Progenitor cell of endocrine pancreas (in vitro differentiated cells): Measurements from ENCODE around the gene PMPCA. TPM values are rescaled to one million over a fixed set of nuclear protein-coding genes. Genes with fewer than 3 reads are reported as not detected.

Experiments
- DNase-seq: peaks from one replicate; pipeline ENCODE4 v3.0.0; 2021; ENCODE audit warnings: low spot score; ENCODE audit not compliant: unreplicated experiment
- H3K27ac Mint-ChIP-seq: 2 replicates; pipeline ENCODE4 v1.8.0; 2021; ENCODE audit warnings: mild to moderate bottlenecking, moderate library complexity, mixed read lengths
- H3K27me3 Mint-ChIP-seq: 2 replicates; pipeline ENCODE4 v1.8.0; 2021; ENCODE audit warnings: mixed read lengths
- H3K36me3 Mint-ChIP-seq: 2 replicates; pipeline ENCODE4 v1.8.0; 2022; ENCODE audit warnings: mixed read lengths; ENCODE audit not compliant: insufficient read depth
- H3K4me1 Mint-ChIP-seq: 2 replicates; pipeline ENCODE4 v1.8.0; 2021; ENCODE audit warnings: low read depth, mixed read lengths
- H3K4me3 Mint-ChIP-seq: 2 replicates; pipeline ENCODE4 v1.8.0; 2021; ENCODE audit warnings: low read depth, mild to moderate bottlenecking, moderate library complexity, mixed read lengths
- H3K9me3 Mint-ChIP-seq: 2 replicates; pipeline ENCODE4 v1.8.0; 2021; ENCODE audit warnings: low read depth, mixed read lengths
- total RNA-seq: library from RNA; stranded (reverse); gene quantifications from 2 replicates; pipeline ENCODE4 v1.2.1, GENCODE V29; 2021
- TF ChIP-seq, protein P1 (sequence below): fragments of 200-600 bp; sonication (generic); IDR thresholded peaks from one replicate; pipeline ENCODE4 v1.5.0; 2021; ENCODE audit warnings: antibody characterized with exemption, mild to moderate bottlenecking; ENCODE audit not compliant: unreplicated experiment

Gene PMPCA
- total RNA-seq, 1 donor from 2014 or later, result 68.3 TPM

DNA sequence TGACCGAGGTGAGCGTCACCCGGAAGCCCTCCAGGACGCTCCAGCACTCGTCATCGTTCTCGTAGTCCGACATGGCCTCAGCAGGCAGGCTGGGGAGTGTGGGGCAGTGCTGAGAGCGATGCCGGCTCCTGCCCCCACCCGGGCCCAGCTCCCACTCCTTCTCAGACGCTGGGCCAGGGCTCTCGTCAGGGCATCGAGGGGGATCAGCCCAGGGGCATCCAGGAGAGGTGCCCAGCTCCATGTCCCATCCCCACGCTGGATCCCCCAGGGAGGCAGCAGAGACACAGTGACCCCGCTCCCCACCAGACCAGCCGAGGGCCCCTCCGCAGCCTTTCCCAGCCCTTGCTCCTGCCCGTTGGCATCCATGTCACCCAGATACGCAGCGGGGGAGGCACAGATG, 38.5 kb upstream of the PMPCA start:
- no peaks in the 10 kb centered on the region for H3K9me3 Mint-ChIP-seq
- H3K27ac Mint-ChIP-seq, result no peak overlapping the region
- no peaks in the 10 kb centered on the region for H3K27me3 Mint-ChIP-seq
- no peaks in the 10 kb centered on the region for H3K36me3 Mint-ChIP-seq
- H3K4me1 Mint-ChIP-seq, result peaks cover 2% of the 10 kb centered on the region
- TF ChIP-seq, protein P1, sequence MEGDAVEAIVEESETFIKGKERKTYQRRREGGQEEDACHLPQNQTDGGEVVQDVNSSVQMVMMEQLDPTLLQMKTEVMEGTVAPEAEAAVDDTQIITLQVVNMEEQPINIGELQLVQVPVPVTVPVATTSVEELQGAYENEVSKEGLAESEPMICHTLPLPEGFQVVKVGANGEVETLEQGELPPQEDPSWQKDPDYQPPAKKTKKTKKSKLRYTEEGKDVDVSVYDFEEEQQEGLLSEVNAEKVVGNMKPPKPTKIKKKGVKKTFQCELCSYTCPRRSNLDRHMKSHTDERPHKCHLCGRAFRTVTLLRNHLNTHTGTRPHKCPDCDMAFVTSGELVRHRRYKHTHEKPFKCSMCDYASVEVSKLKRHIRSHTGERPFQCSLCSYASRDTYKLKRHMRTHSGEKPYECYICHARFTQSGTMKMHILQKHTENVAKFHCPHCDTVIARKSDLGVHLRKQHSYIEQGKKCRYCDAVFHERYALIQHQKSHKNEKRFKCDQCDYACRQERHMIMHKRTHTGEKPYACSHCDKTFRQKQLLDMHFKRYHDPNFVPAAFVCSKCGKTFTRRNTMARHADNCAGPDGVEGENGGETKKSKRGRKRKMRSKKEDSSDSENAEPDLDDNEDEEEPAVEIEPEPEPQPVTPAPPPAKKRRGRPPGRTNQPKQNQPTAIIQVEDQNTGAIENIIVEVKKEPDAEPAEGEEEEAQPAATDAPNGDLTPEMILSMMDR, result no peak
- DNase-seq, result no peak
- H3K4me3 Mint-ChIP-seq, result no peak overlapping the region

DNA sequence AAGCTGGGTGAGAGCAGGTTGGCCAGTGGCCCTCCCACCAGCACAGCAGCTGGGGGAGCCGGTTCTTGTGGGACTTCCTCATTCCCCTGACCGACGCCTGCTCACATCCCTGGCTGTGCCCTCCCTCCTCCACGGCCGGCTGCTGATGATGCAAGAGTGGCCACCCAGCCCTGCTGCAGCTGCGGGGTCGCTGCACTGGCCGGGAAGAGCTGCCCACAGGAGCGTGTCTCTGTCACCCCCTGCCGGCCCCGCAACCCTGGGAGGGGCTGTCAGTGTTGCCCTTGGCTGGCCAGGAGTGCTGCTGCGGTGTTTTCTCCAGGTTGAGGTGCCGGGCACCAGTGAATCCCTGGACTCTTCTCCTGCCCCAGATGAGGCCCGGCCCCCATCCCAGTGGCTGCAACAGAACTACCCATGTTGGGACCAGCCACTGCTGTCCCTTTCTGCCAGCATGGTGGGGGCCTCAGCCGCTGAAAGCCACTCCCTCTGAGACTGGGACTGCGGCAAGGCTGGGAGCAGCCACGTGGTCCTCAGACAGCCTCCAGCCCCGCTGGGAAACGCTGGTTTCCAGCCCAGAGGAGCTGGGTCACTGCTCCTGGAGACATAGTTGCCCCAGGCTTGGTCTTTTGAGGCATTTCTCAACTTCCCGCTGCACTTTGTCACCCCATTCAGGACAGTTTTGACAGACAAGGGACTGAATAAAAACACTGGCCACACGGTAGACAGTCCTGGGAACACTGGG, 37.7 kb upstream of the PMPCA start:
- no peaks in the 10 kb centered on the region for H3K36me3 Mint-ChIP-seq
- no peak overlapping the region for H3K4me3 Mint-ChIP-seq
- no peaks in the 10 kb centered on the region for H3K27me3 Mint-ChIP-seq
- no peak for DNase-seq
- H3K27ac Mint-ChIP-seq, result no peak overlapping the region
- TF ChIP-seq, protein P1, result peak; percentile 16
- peaks cover 2% of the 10 kb centered on the region for H3K4me1 Mint-ChIP-seq
- no peaks in the 10 kb centered on the region for H3K9me3 Mint-ChIP-seq

DNA sequence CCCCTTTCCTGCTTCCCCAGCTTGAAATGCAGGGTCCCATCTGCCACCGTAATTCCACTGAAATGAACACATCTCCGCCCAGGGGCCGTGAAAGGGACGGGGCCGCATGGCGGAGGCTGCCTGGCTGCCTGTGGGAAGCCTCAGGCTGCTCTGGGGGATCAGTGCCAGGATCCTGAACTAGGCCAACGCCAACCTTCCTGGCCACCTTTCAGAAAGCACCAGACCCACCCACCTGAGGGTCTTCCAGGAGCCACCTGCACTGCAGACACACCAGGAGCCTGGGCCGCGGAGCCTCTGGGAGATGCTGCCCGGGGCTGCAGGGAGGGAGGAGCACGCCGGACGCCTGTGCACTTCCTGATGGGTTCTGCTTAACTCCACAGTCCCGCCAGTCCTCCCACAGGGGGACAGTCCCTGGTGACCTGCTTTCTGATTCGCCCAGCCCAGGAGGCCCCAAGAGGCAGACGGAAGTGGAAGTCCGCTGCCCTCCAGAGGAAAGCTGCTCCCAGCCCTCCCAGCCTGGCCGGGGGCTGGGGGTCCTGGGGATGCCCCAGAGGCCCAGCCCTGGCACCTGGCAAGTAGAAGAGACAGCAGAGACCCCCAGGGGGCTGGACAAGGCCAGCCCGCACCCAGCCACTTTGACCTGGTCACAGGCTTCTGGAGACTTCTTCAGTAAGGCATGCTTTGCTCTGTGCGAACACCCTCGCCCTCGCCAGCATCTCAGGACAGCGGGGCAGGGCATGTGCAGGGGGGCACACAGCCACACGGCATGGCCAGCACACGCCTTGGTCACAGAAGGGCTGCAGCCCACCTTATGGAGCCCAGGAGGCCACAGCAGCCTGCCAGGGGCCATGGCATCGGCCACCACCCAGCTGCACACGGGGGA, 36.9 kb upstream of the PMPCA start, which contains the start of gene CARD9:
Gene CARD9 (minus strand): TSS at position 370 of the 883 bp plus-strand sequence. CDS start 1,591 bp downstream, outside the sequence.
- Mint-ChIP-seq H3K27ac (no peak within 1 kb of the TSS), H3K36me3 (no peaks in the 10 kb centered on the region), H3K27me3 (no peaks in the 10 kb centered on the region), H3K4me1 (peaks cover 2% of the 10 kb centered on the region), H3K4me3 (no peak within 1 kb of the TSS), H3K9me3 (no peaks in the 10 kb centered on the region)
- TF ChIP-seq, protein P1, result no peak
- no peak for DNase-seq

DNA sequence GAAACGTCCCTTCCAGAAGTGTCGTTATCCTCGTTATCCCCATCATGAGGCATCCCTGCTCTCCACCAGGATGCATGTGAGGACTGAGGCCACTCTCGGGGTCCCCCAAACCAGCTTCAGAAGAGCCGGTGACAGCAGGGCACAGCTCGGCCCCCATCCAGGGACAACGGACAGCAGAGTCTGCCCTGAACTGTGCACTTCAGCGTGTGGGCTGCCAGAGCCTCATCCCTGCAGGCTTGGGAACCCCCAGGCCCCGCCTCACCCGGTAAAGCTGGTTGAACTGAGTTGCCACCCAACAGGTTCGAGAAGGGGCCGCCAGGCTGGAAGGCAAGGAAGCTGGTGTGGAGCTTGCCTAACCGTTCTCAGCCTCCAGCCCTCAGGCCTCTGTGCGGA, 36.3 kb upstream of the PMPCA start:
- no peak overlapping the region for H3K4me3 Mint-ChIP-seq
- H3K27me3 Mint-ChIP-seq, result no peaks in the 10 kb centered on the region
- H3K36me3 Mint-ChIP-seq, result no peaks in the 10 kb centered on the region
- DNase-seq, result no peak
- no peak overlapping the region for H3K27ac Mint-ChIP-seq
- TF ChIP-seq, protein P1, result no peak
- no peaks in the 10 kb centered on the region for H3K9me3 Mint-ChIP-seq
- peaks cover 2% of the 10 kb centered on the region for H3K4me1 Mint-ChIP-seq

DNA sequence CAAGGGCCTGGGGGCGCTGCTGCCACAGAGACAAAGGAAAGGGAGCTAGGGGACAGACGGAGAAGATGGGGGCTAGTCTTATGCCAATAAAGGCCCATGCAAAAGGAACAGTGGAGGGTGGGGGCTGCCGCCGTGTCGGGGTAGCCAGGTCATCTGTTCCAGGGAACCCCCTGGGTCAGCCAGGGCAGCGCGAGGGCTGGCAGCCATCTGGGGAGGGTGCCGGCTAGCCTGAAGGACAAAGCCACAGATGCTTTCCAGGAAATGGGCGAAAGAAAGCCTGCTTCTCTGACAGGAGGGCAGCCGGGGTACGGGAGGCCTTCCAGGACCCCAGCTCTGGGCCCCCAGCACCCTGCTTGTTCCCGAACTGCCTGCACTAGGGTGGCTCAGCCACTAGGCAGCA, 35.4 kb upstream of the PMPCA start:
- TF ChIP-seq, protein P1, result no peak
- no peaks in the 10 kb centered on the region for H3K9me3 Mint-ChIP-seq
- peaks cover 2% of the 10 kb centered on the region for H3K4me1 Mint-ChIP-seq
- H3K27me3 Mint-ChIP-seq, result no peaks in the 10 kb centered on the region
- H3K27ac Mint-ChIP-seq, result no peak overlapping the region
- no peak for DNase-seq
- no peaks in the 10 kb centered on the region for H3K36me3 Mint-ChIP-seq
- no peak overlapping the region for H3K4me3 Mint-ChIP-seq
